ENCODE measurements around the gene TVP23C.
"Not testable (repeated sequence)": the region's sequence is repeated elsewhere in the genome, so short reads cannot be mapped to it uniquely, and the experiment has no call there.

TVP23C gene

DNA sequence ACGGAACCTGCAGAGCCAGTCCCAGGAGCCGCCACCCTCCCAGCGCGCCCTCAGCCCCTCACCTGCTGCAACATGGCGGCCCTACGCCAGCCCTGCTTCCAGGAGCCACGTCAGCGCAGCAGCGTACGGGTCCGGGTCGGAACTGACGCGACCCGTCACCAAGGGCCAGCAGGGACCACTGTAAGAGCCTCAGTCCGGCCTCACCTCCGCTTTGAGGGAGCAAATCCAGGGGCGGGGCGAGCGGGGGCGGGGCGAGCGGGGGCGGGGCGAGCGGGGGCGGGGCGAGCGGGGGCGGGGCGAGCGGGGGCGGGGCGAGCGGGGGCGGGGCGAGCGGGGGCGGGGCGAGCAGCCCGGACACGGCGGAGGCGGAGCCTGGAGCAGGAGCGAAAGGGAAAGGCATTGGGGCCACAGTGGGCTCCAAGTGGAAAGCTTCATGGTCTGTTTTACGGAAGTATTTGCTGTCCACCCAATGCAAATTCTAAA is at the start of gene TVP23C:
Gene TVP23C, minus strand, starts transcription at position 109 of the 483 bp plus-strand sequence. Its CDS starts 35 bp downstream, at position 74.
- not testable (repeated sequence) for H3K9me3 ChIP-seq (ENCODE audit: low read length); H3K27me3 ChIP-seq (ENCODE audit: insufficient read depth, low read length); H3K79me2 ChIP-seq (ENCODE audit: insufficient read depth, low read length); H2AFZ ChIP-seq (ENCODE audit: low read length); H4K20me1 ChIP-seq (ENCODE audit: insufficient read depth, low read length); H3K4me1 ChIP-seq (ENCODE audit: insufficient read depth, low read length, severe bottlenecking); H3K9me2 ChIP-seq (ENCODE audit: low read depth, low read length); H3K36me3 ChIP-seq (ENCODE audit: insufficient read depth, low read length); H3K27ac ChIP-seq (ENCODE audit: low read depth, low read length, poor library complexity, severe bottlenecking); H3F3A ChIP-seq (ENCODE audit: insufficient read depth, low read length)
- Histone ChIP-seq H3K4me2 (ENCODE audit: low read length) (peak within 1 kb of the TSS; percentile 50), H3K4me3 (ENCODE audit: low read depth, low read length, poor library complexity, severe bottlenecking) (peak within 1 kb of the TSS; percentile 62), H3K9ac (ENCODE audit: low read length) (peak within 1 kb of the TSS; percentile 45; the same call in 1 of the 2 replicates)

DNA sequence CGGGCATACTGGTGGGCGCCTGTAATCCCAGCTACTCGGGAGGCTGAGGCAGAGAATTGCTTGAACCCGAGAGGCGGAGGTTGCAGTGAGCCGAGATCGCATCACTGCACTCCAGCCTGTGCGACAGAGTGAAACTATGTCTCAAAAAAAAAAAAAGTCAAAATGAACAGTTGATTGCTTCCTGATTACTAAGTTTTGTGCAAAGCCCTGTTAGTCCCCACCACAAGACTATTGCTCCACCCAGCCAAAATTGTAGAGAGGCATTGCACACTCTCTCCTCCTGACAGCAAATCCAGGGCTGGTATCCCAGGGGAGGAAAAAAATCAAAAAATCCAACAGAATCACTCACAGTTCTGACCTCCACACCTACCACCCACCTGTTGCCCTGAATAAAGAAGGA is 29.7 kb upstream of the TVP23C start:
- peaks cover 21% of the 10 kb centered on the region for H3K4me1 ChIP-seq (ENCODE audit: insufficient read depth, low read length, severe bottlenecking)
- not testable (repeated sequence) for H3K79me2 ChIP-seq (ENCODE audit: insufficient read depth, low read length); H3K9me2 ChIP-seq (ENCODE audit: low read depth, low read length); H3K4me3 ChIP-seq (ENCODE audit: low read depth, low read length, poor library complexity, severe bottlenecking); H3K9me3 ChIP-seq (ENCODE audit: low read length); H3F3A ChIP-seq (ENCODE audit: insufficient read depth, low read length); H4K20me1 ChIP-seq (ENCODE audit: insufficient read depth, low read length); H3K9ac ChIP-seq (ENCODE audit: low read length); H3K4me2 ChIP-seq (ENCODE audit: low read length); H2AFZ ChIP-seq (ENCODE audit: low read length); H3K27ac ChIP-seq (ENCODE audit: low read depth, low read length, poor library complexity, severe bottlenecking); H3K27me3 ChIP-seq (ENCODE audit: insufficient read depth, low read length); H3K36me3 ChIP-seq (ENCODE audit: insufficient read depth, low read length)

DNA sequence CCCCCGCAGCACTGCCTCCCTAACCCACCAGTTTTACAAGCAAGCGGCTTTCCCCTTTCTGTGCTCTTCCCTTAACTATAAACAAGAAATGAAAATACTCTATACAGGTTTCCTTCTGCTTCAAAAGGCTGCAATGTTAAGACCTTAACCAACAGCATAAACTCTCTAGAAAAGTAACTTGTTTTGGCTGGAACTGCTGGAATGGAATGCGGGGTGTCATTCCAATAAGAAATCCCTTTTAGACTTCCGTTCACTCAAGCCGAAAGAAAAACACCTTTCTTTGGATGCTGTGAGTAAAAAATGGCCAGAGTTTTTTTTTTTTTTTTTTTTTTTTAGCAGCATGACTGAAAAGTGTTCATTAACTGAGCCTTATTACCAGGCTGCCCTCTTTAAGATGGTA is 28.7 kb upstream of the TVP23C start:
- H2AFZ ChIP-seq (ENCODE audit: low read length); H3K4me2 ChIP-seq (ENCODE audit: low read length); H3K27me3 ChIP-seq (ENCODE audit: insufficient read depth, low read length); H3K27ac ChIP-seq (ENCODE audit: low read depth, low read length, poor library complexity, severe bottlenecking); H3K4me3 ChIP-seq (ENCODE audit: low read depth, low read length, poor library complexity, severe bottlenecking); H4K20me1 ChIP-seq (ENCODE audit: insufficient read depth, low read length); H3K36me3 ChIP-seq (ENCODE audit: insufficient read depth, low read length); H3K9me3 ChIP-seq (ENCODE audit: low read length); H3K79me2 ChIP-seq (ENCODE audit: insufficient read depth, low read length); H3K9ac ChIP-seq (ENCODE audit: low read length); H3K9me2 ChIP-seq (ENCODE audit: low read depth, low read length); H3F3A ChIP-seq (ENCODE audit: insufficient read depth, low read length): not testable (repeated sequence)
- peaks cover 23% of the 10 kb centered on the region for H3K4me1 ChIP-seq (ENCODE audit: insufficient read depth, low read length, severe bottlenecking)

DNA sequence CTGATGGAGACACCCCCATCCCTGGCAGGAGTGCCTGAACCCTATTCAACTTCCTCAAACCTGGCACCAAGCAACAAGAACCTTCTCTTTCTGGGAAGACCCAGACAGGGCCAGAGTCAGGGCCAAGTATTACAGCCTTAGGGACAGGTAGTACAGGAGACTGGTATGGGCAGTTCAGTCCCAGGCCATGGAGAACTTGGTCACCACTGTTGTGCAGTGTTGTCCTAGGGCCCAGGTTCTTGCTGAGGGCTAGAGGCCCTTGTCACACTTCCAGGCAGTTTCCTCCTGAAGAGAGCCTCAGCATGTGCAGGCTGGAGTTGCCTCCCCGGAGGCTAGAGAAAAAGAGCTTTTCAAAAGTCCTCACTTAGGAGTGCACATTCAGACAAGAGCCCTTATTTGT is 27.6 kb upstream of the TVP23C start:
- not testable (repeated sequence) for H3K27me3 ChIP-seq (ENCODE audit: insufficient read depth, low read length); H2AFZ ChIP-seq (ENCODE audit: low read length); H3K79me2 ChIP-seq (ENCODE audit: insufficient read depth, low read length); H4K20me1 ChIP-seq (ENCODE audit: insufficient read depth, low read length); H3K9me3 ChIP-seq (ENCODE audit: low read length); H3K9me2 ChIP-seq (ENCODE audit: low read depth, low read length); H3K4me2 ChIP-seq (ENCODE audit: low read length); H3K9ac ChIP-seq (ENCODE audit: low read length); H3K27ac ChIP-seq (ENCODE audit: low read depth, low read length, poor library complexity, severe bottlenecking); H3K4me3 ChIP-seq (ENCODE audit: low read depth, low read length, poor library complexity, severe bottlenecking); H3F3A ChIP-seq (ENCODE audit: insufficient read depth, low read length); H3K36me3 ChIP-seq (ENCODE audit: insufficient read depth, low read length)
- H3K4me1 ChIP-seq (ENCODE audit: insufficient read depth, low read length, severe bottlenecking), result peaks cover 23% of the 10 kb centered on the region

DNA sequence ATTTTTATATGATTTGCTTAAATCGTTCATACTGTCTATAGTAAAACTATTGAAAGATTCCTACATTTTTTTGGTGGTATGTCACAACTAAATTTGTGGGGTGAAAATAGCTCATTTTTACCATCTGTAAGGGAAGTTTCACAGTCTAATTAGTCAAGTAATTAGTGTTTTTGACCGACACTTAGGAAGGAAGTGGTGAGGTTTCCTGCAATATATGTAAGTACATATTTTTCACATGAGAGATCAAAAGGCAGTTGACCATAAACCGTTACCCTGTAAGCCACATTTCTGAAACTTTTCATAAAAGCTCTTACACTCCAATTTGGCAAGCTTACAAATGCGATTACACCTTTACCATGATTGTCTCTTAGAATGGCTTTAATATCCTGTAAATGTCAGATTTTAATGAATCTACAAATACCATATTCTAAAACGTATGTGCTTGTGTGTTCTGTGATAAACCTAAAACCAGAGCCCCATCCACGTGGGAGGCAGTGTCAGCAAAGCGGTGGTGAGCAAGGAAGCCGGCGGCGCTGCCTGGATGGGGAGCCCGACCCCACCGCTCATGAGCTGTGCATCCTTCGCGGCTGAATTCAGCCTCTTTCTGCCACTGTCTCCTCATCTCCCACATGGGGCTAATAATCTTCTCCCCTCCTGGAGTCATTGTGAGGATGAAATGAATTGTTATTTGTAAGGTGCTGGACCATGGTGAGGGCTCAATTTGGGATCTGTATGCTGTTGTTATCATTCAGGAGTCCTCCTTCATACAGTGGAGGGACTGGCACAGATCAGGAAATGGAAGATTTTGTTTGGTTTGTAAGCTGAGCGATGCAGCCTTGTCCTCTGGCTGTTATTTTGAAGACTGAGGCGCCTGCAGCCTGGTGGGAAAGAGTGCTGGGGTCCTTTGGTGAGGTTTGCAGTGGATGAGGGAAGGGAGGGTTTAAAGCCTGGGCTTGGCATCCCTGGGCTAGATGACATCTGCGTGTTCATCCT is 26.6 kb upstream of the TVP23C start:
- not testable (repeated sequence) for H4K20me1 ChIP-seq (ENCODE audit: insufficient read depth, low read length); H3K27ac ChIP-seq (ENCODE audit: low read depth, low read length, poor library complexity, severe bottlenecking); H3K79me2 ChIP-seq (ENCODE audit: insufficient read depth, low read length); H2AFZ ChIP-seq (ENCODE audit: low read length); H3K9ac ChIP-seq (ENCODE audit: low read length); H3K27me3 ChIP-seq (ENCODE audit: insufficient read depth, low read length); H3K9me2 ChIP-seq (ENCODE audit: low read depth, low read length); H3K36me3 ChIP-seq (ENCODE audit: insufficient read depth, low read length); H3F3A ChIP-seq (ENCODE audit: insufficient read depth, low read length); H3K9me3 ChIP-seq (ENCODE audit: low read length)
- Histone ChIP-seq H3K4me1 (ENCODE audit: insufficient read depth, low read length, severe bottlenecking) (peaks cover 23% of the 10 kb centered on the region), H3K4me3 (ENCODE audit: low read depth, low read length, poor library complexity, severe bottlenecking) (peak overlapping the region; percentile 19), H3K4me2 (ENCODE audit: low read length) (peak overlapping the region; percentile 47; the same call in 1 of the 2 replicates)

DNA sequence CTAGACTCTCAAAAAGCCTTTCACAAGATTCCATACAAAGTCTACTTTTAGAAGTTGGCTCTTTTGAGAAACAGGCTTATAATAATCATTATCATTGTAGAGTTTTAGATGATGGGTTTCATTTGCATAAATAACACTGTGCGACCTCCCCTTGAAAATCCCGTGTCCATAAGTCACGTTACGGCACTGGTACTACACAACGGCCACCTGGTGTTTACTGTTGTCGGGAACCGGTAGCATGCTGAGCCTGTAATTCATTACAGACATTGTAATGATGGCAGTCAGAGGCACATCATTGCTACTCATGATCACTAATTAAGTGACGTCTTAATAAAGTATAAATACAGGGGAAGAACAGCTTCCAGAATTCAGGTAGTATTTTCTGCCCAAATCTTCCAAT is 24.7 kb upstream of the TVP23C start:
- not testable (repeated sequence) for H3K9me2 ChIP-seq (ENCODE audit: low read depth, low read length); H3K79me2 ChIP-seq (ENCODE audit: insufficient read depth, low read length); H4K20me1 ChIP-seq (ENCODE audit: insufficient read depth, low read length); H3K4me3 ChIP-seq (ENCODE audit: low read depth, low read length, poor library complexity, severe bottlenecking); H3K27ac ChIP-seq (ENCODE audit: low read depth, low read length, poor library complexity, severe bottlenecking); H3K36me3 ChIP-seq (ENCODE audit: insufficient read depth, low read length); H3K9ac ChIP-seq (ENCODE audit: low read length); H3F3A ChIP-seq (ENCODE audit: insufficient read depth, low read length); H3K9me3 ChIP-seq (ENCODE audit: low read length); H3K27me3 ChIP-seq (ENCODE audit: insufficient read depth, low read length); H2AFZ ChIP-seq (ENCODE audit: low read length)
- Histone ChIP-seq H3K4me2 (ENCODE audit: low read length) (0 out of 2 replicates have a peak overlapping the region, but pooled peaks have one; percentile 35), H3K4me1 (ENCODE audit: insufficient read depth, low read length, severe bottlenecking) (peaks cover 23% of the 10 kb centered on the region)

DNA sequence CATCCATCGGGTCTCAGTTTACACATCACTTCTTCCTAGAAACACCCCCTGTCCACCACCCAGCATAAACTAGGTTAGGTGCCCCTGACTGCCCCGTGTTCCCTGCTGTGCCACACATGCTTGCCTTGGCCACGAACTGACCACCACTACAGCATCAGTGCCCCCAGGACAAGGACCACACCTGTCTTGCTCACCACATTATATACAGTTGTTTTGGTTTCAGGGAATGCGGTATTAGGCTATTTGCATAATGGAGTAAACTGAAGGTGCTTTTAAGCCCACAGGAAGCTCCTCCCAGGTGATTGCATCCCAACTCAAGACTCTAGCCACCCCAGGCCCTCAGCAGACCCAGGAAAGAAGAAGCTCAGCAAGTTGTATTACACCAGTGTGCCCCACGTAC is 20.0 kb upstream of the TVP23C start:
- not testable (repeated sequence) for H3K4me3 ChIP-seq (ENCODE audit: low read depth, low read length, poor library complexity, severe bottlenecking); H3K79me2 ChIP-seq (ENCODE audit: insufficient read depth, low read length); H3F3A ChIP-seq (ENCODE audit: insufficient read depth, low read length); H3K9me2 ChIP-seq (ENCODE audit: low read depth, low read length); H3K9ac ChIP-seq (ENCODE audit: low read length); H3K27me3 ChIP-seq (ENCODE audit: insufficient read depth, low read length); H4K20me1 ChIP-seq (ENCODE audit: insufficient read depth, low read length); H3K27ac ChIP-seq (ENCODE audit: low read depth, low read length, poor library complexity, severe bottlenecking); H3K4me1 ChIP-seq (ENCODE audit: insufficient read depth, low read length, severe bottlenecking); H3K9me3 ChIP-seq (ENCODE audit: low read length); H3K4me2 ChIP-seq (ENCODE audit: low read length); H2AFZ ChIP-seq (ENCODE audit: low read length); H3K36me3 ChIP-seq (ENCODE audit: insufficient read depth, low read length)
